ENCODE results near the gene FDXR.

GRCh38 chr17:74840989-74841666 lies 31.7 kb downstream of the FDXR start:
- TF ChIP-seq REST (IDR thresholded peaks at IDR 0.05; ENCODE audit: insufficient replicate concordance, low read depth) (no peak), CTCF (IDR thresholded peaks at IDR 0.05; ENCODE audit: insufficient read depth, low read length) (no peak), POLR2AphosphoS5 (IDR thresholded peaks at IDR 0.05; ENCODE audit: low read depth) (no peak)
